CD14-positive monocyte (primary cell): ENCODE results near the gene ESRRB. TPM values are rescaled to one million over a fixed set of nuclear protein-coding genes. Genes with fewer than 3 reads are reported as not detected.

ENCODE experiments used
- DNase-seq, 3 donors: peaks; one replicate each; pipeline ENCODE4 v3.0.0-alpha.2; 2011 to 2022
- H2AFZ ChIP-seq: 2 replicates; pipeline ENCODE4 v1.6.0; 2012; ENCODE audit warnings: mild to moderate bottlenecking, low read depth, low read length, inconsistent platforms; ENCODE audit not compliant: insufficient read depth, poor library complexity, severe bottlenecking
- H3K27ac ChIP-seq, 2 donors: 1 replicate in 1 of 2; 2 replicates in 1 of 2; pipeline ENCODE4 v1.5.1; 2012 to 2013; ENCODE audit warnings: low read length in 2 of 2, control low read depth in 1 of 2, inconsistent platforms in 1 of 2, low read depth in 1 of 2, mild to moderate bottlenecking in 1 of 2
- H3K27me3 ChIP-seq, 2 donors: one replicate each; pipeline versions ENCODE4 v1.6.0 to v1.6.1; 2011 to 2013; ENCODE audit warnings: low read length in 2 of 2; ENCODE audit not compliant: control insufficient read depth in 2 of 2, insufficient read depth in 2 of 2
- H3K36me3 ChIP-seq, 2 donors: replicated peaks in 1 of 2; 1 replicate in 1 of 2; 2 replicates in 1 of 2; pipeline versions ENCODE4 v1.5.1 to v1.6.1; 2012 to 2013; ENCODE audit warnings: low read length in 2 of 2, control low read depth in 1 of 2, inconsistent platforms in 1 of 2, mild to moderate bottlenecking in 1 of 2; ENCODE audit not compliant: insufficient read depth in 2 of 2, control insufficient read depth in 1 of 2
- H3K4me1 ChIP-seq, 2 donors: 1 replicate in 1 of 2; 2 replicates in 1 of 2; pipeline versions ENCODE4 v1.5.1 to v1.6.1; 2012 to 2013; ENCODE audit warnings: low read length in 2 of 2, control low read depth in 1 of 2, inconsistent platforms in 1 of 2, mild to moderate bottlenecking in 1 of 2, moderate library complexity in 1 of 2; ENCODE audit not compliant: insufficient read depth in 2 of 2, control insufficient read depth in 1 of 2
- H3K4me2 ChIP-seq: replicated peaks from 2 replicates; pipeline ENCODE3; 2012; ENCODE audit warnings: low read length, moderate library complexity, mild to moderate bottlenecking; ENCODE audit not compliant: poor library complexity, severe bottlenecking; ENCODE audit errors: extremely low read depth
- H3K4me3 ChIP-seq, 3 experiments: fragments of 200-600 bp in 1 of 3; sonication (generic) in 1 of 3; replicated peaks in 1 of 3; 1 replicate in 2 of 3; 2 replicates in 1 of 3; pipeline ENCODE4 v1.5.1; 2011 to 2013; ENCODE audit warnings: low read length in 3 of 3, mild to moderate bottlenecking in 3 of 3, control low read depth in 2 of 3, low read depth in 2 of 3, inconsistent platforms in 1 of 3, moderate library complexity in 1 of 3
- H3K79me2 ChIP-seq: 2 replicates; pipeline ENCODE4 v1.6.0; 2012; ENCODE audit warnings: mild to moderate bottlenecking, control low read depth, inconsistent platforms, low read length, moderate library complexity; ENCODE audit not compliant: insufficient read depth
- H3K9ac ChIP-seq: 2 replicates; pipeline ENCODE4 v1.6.0; 2017; ENCODE audit warnings: low read length, mild to moderate bottlenecking; ENCODE audit not compliant: insufficient read depth, poor library complexity, severe bottlenecking
- H3K9me3 ChIP-seq, 2 donors: replicated peaks in 1 of 2; 1 replicate in 1 of 2; 2 replicates in 1 of 2; pipeline versions ENCODE4 v1.5.1 to v1.6.1; 2012 to 2013; ENCODE audit warnings: low read length in 2 of 2, control low read depth in 1 of 2; ENCODE audit not compliant: control insufficient read depth in 1 of 2, insufficient read depth in 1 of 2
- H4K20me1 ChIP-seq: 2 replicates; pipeline ENCODE4 v1.6.0; 2012; ENCODE audit warnings: mild to moderate bottlenecking, low read length, control low read depth, moderate library complexity; ENCODE audit not compliant: insufficient read depth
- H3K27ac Mint-ChIP-seq, 7 donors: one replicate each; pipeline ENCODE4 v1.8.0; 2020; ENCODE audit warnings: mild to moderate bottlenecking in 7 of 7, mixed read lengths in 7 of 7, moderate library complexity in 6 of 7, inconsistent platforms in 2 of 7
- H3K27me3 Mint-ChIP-seq, 3 donors: one replicate each; pipeline ENCODE4 v1.8.0; 2021 to 2022; ENCODE audit warnings: low read depth in 3 of 3, mild to moderate bottlenecking in 3 of 3, mixed read lengths in 3 of 3, moderate library complexity in 3 of 3, inconsistent platforms in 1 of 3
- H3K36me3 Mint-ChIP-seq, 2 donors: one replicate each; pipeline ENCODE4 v1.8.0; 2020; ENCODE audit warnings: mixed read lengths in 2 of 2, inconsistent platforms in 1 of 2, mild to moderate bottlenecking in 1 of 2
- H3K4me1 Mint-ChIP-seq: one replicate; pipeline ENCODE4 v1.8.0; 2020; ENCODE audit warnings: mild to moderate bottlenecking, mixed read lengths
- H3K4me3 Mint-ChIP-seq, 2 donors: one replicate each; pipeline ENCODE4 v1.8.0; 2020; ENCODE audit warnings: mild to moderate bottlenecking in 2 of 2, mixed read lengths in 2 of 2, moderate library complexity in 1 of 2
- H3K9me3 Mint-ChIP-seq, 7 donors: one replicate each; pipeline ENCODE4 v1.8.0; 2020 to 2022; ENCODE audit warnings: mixed read lengths in 7 of 7, mild to moderate bottlenecking in 6 of 7, moderate library complexity in 6 of 7, inconsistent platforms in 2 of 7
- CTCF ChIP-seq: fragments of 200-600 bp; IDR thresholded peaks from one replicate; pipeline ENCODE4 v1.8.0; 2022; ENCODE audit warnings: antibody characterized with exemption, mild to moderate bottlenecking
- WGBS: methylation state at CpG from one replicate; pipeline ENCODE4 v1.1.5; 2013; ENCODE audit warnings: missing lambda C conversion rate; ENCODE audit not compliant: insufficient coverage; 5-methylcytosine and 5-hydroxymethylcytosine counted together
- intact Hi-C, 2 donors: fragments of 100-400 bp; cut with micrococcal nuclease; formaldehyde crosslinking; loops; one replicate each; pipeline versions ENCODE4 v1.15.0 to v1.15.1; 2023
- polyA plus RNA-seq, 3 donors: library from polyadenylated mRNA; depleted of rRNA in 1 of 3; unstranded in 2 of 3; stranded (reverse) in 1 of 3; fragments of 300-500 nt in 2 of 3; fragments of >200 nt in 1 of 3; fragmentation: Illumina TruSeq in 2 of 3; gene quantifications; 1 replicate in 2 of 3; 2 replicates in 1 of 3; pipeline ENCODE4 v1.2.3, GENCODE V29; 2012 to 2021

ESRRB gene
- polyA plus RNA-seq, 3 donors: 0.03 TPM; not detected in 2

GRCh38 chr14:76546426-76547221 lies 170.7 kb downstream of the ESRRB start:
- no peak for DNase-seq
- Mint-ChIP-seq H3K27me3 (peaks cover 1 to 9% (median 5%) of the 10 kb centered on the region in 3 donors), H3K4me3 (no peak overlapping the region), H3K4me1 (peaks cover 4% of the 10 kb centered on the region), H3K27ac (no peak overlapping the region), H3K36me3 (no peaks in the 10 kb centered on the region), H3K9me3 (peaks cover 0 to 5% (median 0%) of the 10 kb centered on the region in 7 donors)
- Histone ChIP-seq H3K4me2 (no peak overlapping the region), H3K27ac (no peak overlapping the region), H3K79me2 (no peaks in the 10 kb centered on the region), H3K4me3 (no peak overlapping the region), H4K20me1 (no peaks in the 10 kb centered on the region), H3K4me1 (no peaks in the 10 kb centered on the region), H3K27me3 (no peaks in the 10 kb centered on the region), H3K9ac (no peak overlapping the region), H3K36me3 (no peaks in the 10 kb centered on the region), H3K9me3 (no peaks in the 10 kb centered on the region), H2AFZ (no peak overlapping the region)
- intact Hi-C loops: no loop called here
- peak; percentile 40 for TF ChIP-seq CTCF
- WGBS: 66% methylated on average over 5 of the region's 10 CpGs

- Histone ChIP-seq H2AFZ (no peak overlapping the region), H3K9ac (no peak overlapping the region), H4K20me1 (no peaks in the 10 kb centered on the region), H3K27ac (no peak overlapping the region), H3K4me2 (no peak overlapping the region), H3K4me3 (no peak overlapping the region), H3K79me2 (no peaks in the 10 kb centered on the region), H3K27me3 (no peaks in the 10 kb centered on the region), H3K36me3 (no peaks in the 10 kb centered on the region), H3K9me3 (no peaks in the 10 kb centered on the region), H3K4me1 (no peaks in the 10 kb centered on the region)
- Mint-ChIP-seq H3K9me3 (peaks cover 0 to 5% (median 0%) of the 10 kb centered on the region in 7 donors), H3K36me3 (no peaks in the 10 kb centered on the region), H3K27me3 (peaks cover 1 to 6% (median 5%) of the 10 kb centered on the region in 3 donors), H3K4me3 (no peak overlapping the region), H3K27ac (no peak overlapping the region), H3K4me1 (no peaks in the 10 kb centered on the region)
- no peak for DNase-seq
- 100% methylated on average over 2 of the region's 8 CpGs for WGBS
- TF ChIP-seq CTCF: no peak
- intact Hi-C loops: no loop called here
These were observed 171.9 kb downstream of the ESRRB start for GRCh38 chr14:76547831-76548230.
